Measurements from ENCODE around the gene ATP1B3. TPM values are rescaled to one million over a fixed set of nuclear protein-coding genes. Genes with fewer than 3 reads are reported as not detected.

The ATP1B3 gene
- total and polyA plus RNA-seq, 9 of the 15 experiments (the other 6 are each of a cell fraction or from before 2014, with no cell fraction given), result 48.3 to 202 (median 123) TPM

GRCh38 chr3:141876891-141877621, 613 bp downstream of the ATP1B3 start (continued):
- TF ChIP-seq CREM (IDR thresholded peaks at IDR 0.05; ENCODE audit: low read depth) (0 out of 2 replicates have a peak, but pooled peaks have one; percentile 13), MNT (conservative IDR thresholded peaks at IDR 0.05) (peak in 1 of 2 experiments; percentile 39; a peak in 1 of 4 replicates), TEAD1 (CRISPR knock-in tag; IDR thresholded peaks at IDR 0.05) (peak in 1 of 2 experiments; percentile 29; a peak in 1 of 4 replicates), ZNF395 (CRISPR knock-in tag; IDR thresholded peaks at IDR 0.05) (peak; percentile 39; the same call in 1 of the 2 replicates), GATAD2B (IDR thresholded peaks at IDR 0.05; ENCODE audit: borderline replicate concordance) (peak; percentile 67; the same call in 1 of the 2 replicates), TBP (optimal IDR thresholded peaks at IDR 0.05; ENCODE audit: low read depth, low read length) (peak; percentile 48), GABPA (tag; conservative IDR thresholded peaks at IDR 0.05; ENCODE audit: low read depth) (peak; percentile 49; the same call in 1 of the 2 replicates), RBBP5 (IDR thresholded peaks at IDR 0.05; ENCODE audit: borderline replicate concordance, insufficient read depth, low read length, poor library complexity, severe bottlenecking) (peak; percentile 87), JUN (IDR thresholded peaks at IDR 0.05; ENCODE audit: borderline replicate concordance, low read depth, low read length) (no peak), JUN (CRISPR knock-in tag; IDR thresholded peaks at IDR 0.05; ENCODE audit: borderline replicate concordance) (no peak), E2F6 (IDR thresholded peaks at IDR 0.05; ENCODE audit: borderline replicate concordance in 1 of 2, extremely low read depth in 1 of 2, insufficient read depth in 1 of 2, insufficient read length in 1 of 2, low read depth in 1 of 2, low read length in 1 of 2, poor library complexity in 1 of 2, severe bottlenecking in 1 of 2) (peak; percentile 54 to 95), ZBTB7A (IDR thresholded peaks at IDR 0.05; ENCODE audit: borderline replicate concordance, control insufficient read depth, low read depth, low read length) (peak; percentile 74; the same call in 1 of the 2 replicates), EP400 (IDR thresholded peaks at IDR 0.05) (0 out of 2 replicates have a peak, but pooled peaks have one; percentile 19), ZEB2 (IDR thresholded peaks at IDR 0.05) (0 out of 2 replicates have a peak, but pooled peaks have one; percentile 26), RBM22 (IDR thresholded peaks at IDR 0.05; ENCODE audit: low read depth, low read length, poor library complexity, severe bottlenecking) (peak; percentile 11), MLLT1 (IDR thresholded peaks at IDR 0.05) (peak in 1 of 2 experiments; percentile 42; a peak in 1 of 4 replicates), RFX5 (IDR thresholded peaks at IDR 0.05; ENCODE audit: low read depth, low read length) (no peak), SRSF3 (IDR thresholded peaks at IDR 0.05; ENCODE audit: insufficient read depth, low read length) (0 out of 2 replicates have a peak, but pooled peaks have one; percentile 8)
